ENCODE data around the gene CGNL1.

Gene CGNL1

GRCh38 chr15:57352535-57353316 is 23.6 kb upstream of the CGNL1 start:
- Histone ChIP-seq H3K27me3 (ENCODE audit: low read depth, low read length) (peaks cover 11% of the 10 kb centered on the region), H4K20me1 (ENCODE audit: insufficient read depth, low read length) (no peaks in the 10 kb centered on the region), H3K4me1 (ENCODE audit: low read length) (no peaks in the 10 kb centered on the region), H3K36me3 (replicated peaks; ENCODE audit: low read depth, low read length) (no peaks in the 10 kb centered on the region), H2AFZ (ENCODE audit: low read depth, low read length) (no peak overlapping the region), H3K4me2 (ENCODE audit: low read length) (no peak overlapping the region), H3K79me2 (ENCODE audit: low read length) (no peaks in the 10 kb centered on the region), H3K9me3 (ENCODE audit: insufficient read depth, low read length) (no peaks in the 10 kb centered on the region), H3K9ac (ENCODE audit: low read length) (no peak overlapping the region), H3K27ac (ENCODE audit: low read length) (no peak overlapping the region), H3K4me3 (ENCODE audit: low read length) (no peak overlapping the region)
- TF ChIP-seq EZH2phosphoT487 (IDR thresholded peaks at IDR 0.05; ENCODE audit: low read depth) (no peak), CTCF (IDR thresholded peaks at IDR 0.05; ENCODE audit: low read depth, low read length) (no peak)

DNA sequence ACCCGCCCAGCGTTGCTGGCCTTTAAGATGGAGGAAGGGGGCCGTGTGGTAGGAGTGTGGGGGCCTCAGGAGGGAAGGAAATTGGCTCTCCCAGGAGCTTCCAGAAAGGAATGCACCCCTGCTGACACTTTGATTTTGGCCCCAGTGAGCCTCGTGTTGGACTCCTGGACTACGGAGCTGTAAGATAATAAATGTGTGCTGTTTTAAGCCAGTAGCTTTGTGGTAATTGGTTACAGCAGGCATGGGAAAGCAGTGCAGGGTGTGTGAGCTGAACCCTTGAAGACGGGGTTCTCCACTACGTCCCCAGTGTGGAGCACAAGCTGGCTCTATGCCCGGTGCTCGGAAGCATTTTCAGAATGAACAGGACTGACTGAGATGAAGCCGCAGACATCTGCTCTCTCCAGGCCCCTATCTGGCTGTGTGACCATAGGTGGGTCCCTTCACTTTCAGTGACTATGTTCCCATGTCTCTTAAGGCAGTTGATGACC is 22.9 kb upstream of the CGNL1 start:
- H3K9ac ChIP-seq (ENCODE audit: low read length) = no peak overlapping the region
- no peak overlapping the region for H3K4me3 ChIP-seq (ENCODE audit: low read length)
- H2AFZ ChIP-seq (ENCODE audit: low read depth, low read length) = no peak overlapping the region
- no peaks in the 10 kb centered on the region for H3K36me3 ChIP-seq (replicated peaks; ENCODE audit: low read depth, low read length)
- no peak overlapping the region for H3K4me2 ChIP-seq (ENCODE audit: low read length)
- H3K27ac ChIP-seq (ENCODE audit: low read length) = no peak overlapping the region
- peaks cover 11% of the 10 kb centered on the region for H3K27me3 ChIP-seq (ENCODE audit: low read depth, low read length)
- H3K79me2 ChIP-seq (ENCODE audit: low read length) = no peaks in the 10 kb centered on the region
- no peaks in the 10 kb centered on the region for H3K9me3 ChIP-seq (ENCODE audit: insufficient read depth, low read length)
- no peak for TF ChIP-seq EZH2phosphoT487 (IDR thresholded peaks at IDR 0.05; ENCODE audit: low read depth)
- no peak for TF ChIP-seq CTCF (IDR thresholded peaks at IDR 0.05; ENCODE audit: low read depth, low read length)
- no peaks in the 10 kb centered on the region for H3K4me1 ChIP-seq (ENCODE audit: low read length)
- H4K20me1 ChIP-seq (ENCODE audit: insufficient read depth, low read length) = no peaks in the 10 kb centered on the region

- TF ChIP-seq CTCF (IDR thresholded peaks at IDR 0.05; ENCODE audit: low read depth, low read length) = no peak
- TF ChIP-seq EZH2phosphoT487 (IDR thresholded peaks at IDR 0.05; ENCODE audit: low read depth) = no peak
- H3K36me3 ChIP-seq (replicated peaks; ENCODE audit: low read depth, low read length) = no peaks in the 10 kb centered on the region
- no peak overlapping the region for H2AFZ ChIP-seq (ENCODE audit: low read depth, low read length)
- H3K4me1 ChIP-seq (ENCODE audit: low read length) = no peaks in the 10 kb centered on the region
- H3K27ac ChIP-seq (ENCODE audit: low read length) = no peak overlapping the region
- H3K4me2 ChIP-seq (ENCODE audit: low read length) = no peak overlapping the region
- no peaks in the 10 kb centered on the region for H3K9me3 ChIP-seq (ENCODE audit: insufficient read depth, low read length)
- no peak overlapping the region for H3K9ac ChIP-seq (ENCODE audit: low read length)
- no peaks in the 10 kb centered on the region for H4K20me1 ChIP-seq (ENCODE audit: insufficient read depth, low read length)
- no peak overlapping the region for H3K4me3 ChIP-seq (ENCODE audit: low read length)
- H3K27me3 ChIP-seq (ENCODE audit: low read depth, low read length) = peaks cover 11% of the 10 kb centered on the region
- no peaks in the 10 kb centered on the region for H3K79me2 ChIP-seq (ENCODE audit: low read length)
Observed at GRCh38 chr15:57354436-57355123, 21.7 kb upstream of the CGNL1 start.

- Histone ChIP-seq H3K36me3 (replicated peaks; ENCODE audit: low read depth, low read length) (no peaks in the 10 kb centered on the region), H2AFZ (ENCODE audit: low read depth, low read length) (no peak overlapping the region), H3K9me3 (ENCODE audit: insufficient read depth, low read length) (no peaks in the 10 kb centered on the region), H3K4me1 (ENCODE audit: low read length) (no peaks in the 10 kb centered on the region), H3K27me3 (ENCODE audit: low read depth, low read length) (peaks cover 11% of the 10 kb centered on the region), H3K79me2 (ENCODE audit: low read length) (no peaks in the 10 kb centered on the region), H4K20me1 (ENCODE audit: insufficient read depth, low read length) (no peaks in the 10 kb centered on the region), H3K9ac (ENCODE audit: low read length) (no peak overlapping the region), H3K4me2 (ENCODE audit: low read length) (no peak overlapping the region), H3K4me3 (ENCODE audit: low read length) (no peak overlapping the region), H3K27ac (ENCODE audit: low read length) (no peak overlapping the region)
- TF ChIP-seq EZH2phosphoT487 (IDR thresholded peaks at IDR 0.05; ENCODE audit: low read depth) (no peak), CTCF (IDR thresholded peaks at IDR 0.05; ENCODE audit: low read depth, low read length) (no peak)
Observed at GRCh38 chr15:57355259-57355658, 21.0 kb upstream of the CGNL1 start.

Data from OCI-LY3 (cell line).